Measurements from ENCODE around the gene FAM3A. TPM values are rescaled to one million over a fixed set of nuclear protein-coding genes. Genes with fewer than 3 reads are reported as not detected.

The FAM3A gene
- total RNA-seq, 2 donors from 2014 or later, result 31.0 to 52.3 TPM

- Histone ChIP-seq H3K4me3 (no peak overlapping the region), H3K27ac (no peak overlapping the region), H3K4me1 (ENCODE audit: control insufficient read depth in 1 of 2, low read depth in 2 of 2) (no peaks in the 10 kb centered on the region), H3K27me3 (replicated peaks; ENCODE audit: insufficient read depth) (no peaks in the 10 kb centered on the region), H3K9me3 (no peaks in the 10 kb centered on the region), H3K36me3 (peaks cover 15% of the 10 kb centered on the region)
- ATAC-seq (ENCODE audit: insufficient number of reproducible peaks, low FRiP score, low read depth) (no peak), DNase-seq (ENCODE audit: low spot score) (no peak)
- TF ChIP-seq CTCF (IDR thresholded peaks at IDR 0.05), result no peak
Observed at GRCh38 chrX:154469880-154470279, 46.2 kb downstream of the FAM3A start.

GRCh38 chrX:154469114-154469513, 46.9 kb downstream of the FAM3A start:
- H3K27ac ChIP-seq, result no peak overlapping the region
- TF ChIP-seq CTCF (IDR thresholded peaks at IDR 0.05), result no peak
- DNase-seq (ENCODE audit: low spot score) (no peak), ATAC-seq (ENCODE audit: insufficient number of reproducible peaks, low FRiP score, low read depth) (no peak)
- H3K27me3 ChIP-seq (replicated peaks; ENCODE audit: insufficient read depth), result no peaks in the 10 kb centered on the region
- H3K9me3 ChIP-seq, result no peaks in the 10 kb centered on the region
- H3K4me1 ChIP-seq (ENCODE audit: control insufficient read depth in 1 of 2, low read depth in 2 of 2), result no peaks in the 10 kb centered on the region
- peaks cover 18% of the 10 kb centered on the region for H3K36me3 ChIP-seq
- no peak overlapping the region for H3K4me3 ChIP-seq

GRCh38 chrX:154468217-154468616, 47.8 kb downstream of the FAM3A start:
- Histone ChIP-seq H3K27me3 (replicated peaks; ENCODE audit: insufficient read depth) (no peaks in the 10 kb centered on the region), H3K36me3 (peaks cover 18% of the 10 kb centered on the region), H3K4me3 (no peak overlapping the region), H3K9me3 (no peaks in the 10 kb centered on the region), H3K4me1 (ENCODE audit: control insufficient read depth in 1 of 2, low read depth in 2 of 2) (no peaks in the 10 kb centered on the region), H3K27ac (no peak overlapping the region)
- ATAC-seq (ENCODE audit: insufficient number of reproducible peaks, low FRiP score, low read depth), result no peak
- no peak for TF ChIP-seq CTCF (IDR thresholded peaks at IDR 0.05)
- no peak for DNase-seq (ENCODE audit: low spot score)

- ATAC-seq (ENCODE audit: insufficient number of reproducible peaks, low FRiP score, low read depth), result no peak
- H3K4me3 ChIP-seq, result no peak overlapping the region
- no peak overlapping the region for H3K27ac ChIP-seq
- H3K27me3 ChIP-seq (replicated peaks; ENCODE audit: insufficient read depth), result no peaks in the 10 kb centered on the region
- H3K36me3 ChIP-seq, result peaks cover 18% of the 10 kb centered on the region
- no peaks in the 10 kb centered on the region for H3K4me1 ChIP-seq (ENCODE audit: control insufficient read depth in 1 of 2, low read depth in 2 of 2)
- no peaks in the 10 kb centered on the region for H3K9me3 ChIP-seq
- no peak for TF ChIP-seq CTCF (IDR thresholded peaks at IDR 0.05)
- no peak for DNase-seq (ENCODE audit: low spot score)
Observed at GRCh38 chrX:154467556-154467955, 48.5 kb downstream of the FAM3A start.

GRCh38 chrX:154466907-154467306, 49.1 kb downstream of the FAM3A start:
- no peaks in the 10 kb centered on the region for H3K27me3 ChIP-seq (replicated peaks; ENCODE audit: insufficient read depth)
- H3K4me1 ChIP-seq (ENCODE audit: control insufficient read depth in 1 of 2, low read depth in 2 of 2), result no peaks in the 10 kb centered on the region
- H3K36me3 ChIP-seq, result peaks cover 18% of the 10 kb centered on the region
- H3K27ac ChIP-seq, result no peak overlapping the region
- no peak for TF ChIP-seq CTCF (IDR thresholded peaks at IDR 0.05)
- DNase-seq (ENCODE audit: low spot score), result no peak
- no peak overlapping the region for H3K4me3 ChIP-seq
- no peak for ATAC-seq (ENCODE audit: insufficient number of reproducible peaks, low FRiP score, low read depth)
- H3K9me3 ChIP-seq, result no peaks in the 10 kb centered on the region
